HL-60/S4 (cell line): ENCODE results near the gene THEM5.

Experiments
- in situ Hi-C: fragments of 300-500 bp; cut with MboI; formaldehyde crosslinking; loops from 2 replicates; pipeline ENCODE4 v1.14.3; 2022; ENCODE audit warnings: low sequenced_read_pairs

Gene THEM5

DNA sequence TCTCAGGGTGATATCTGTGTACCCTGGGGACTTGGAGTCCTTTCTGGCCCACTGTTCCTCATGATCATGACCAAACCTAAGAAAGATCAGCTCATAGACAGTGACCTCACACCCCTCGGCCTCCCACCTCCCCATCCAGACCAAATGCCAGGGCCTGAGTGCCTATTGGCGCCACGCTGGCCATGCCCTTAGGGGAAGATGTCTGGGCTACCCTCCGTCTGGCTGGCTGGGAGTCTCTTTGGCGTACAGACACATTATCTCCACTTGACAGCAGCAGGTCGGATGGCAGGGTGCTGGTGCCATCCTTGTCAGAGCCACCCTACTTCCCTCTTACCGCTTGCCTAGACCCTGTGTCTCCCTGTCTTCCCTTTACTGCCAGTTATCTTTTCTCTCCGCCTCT, 30.3 kb downstream of the THEM5 start:
- in situ Hi-C loops: loop anchor here (10.0 kb wide), 1 partner anchor 62 kb away; no protein-coding TSS in a partner anchor

DNA sequence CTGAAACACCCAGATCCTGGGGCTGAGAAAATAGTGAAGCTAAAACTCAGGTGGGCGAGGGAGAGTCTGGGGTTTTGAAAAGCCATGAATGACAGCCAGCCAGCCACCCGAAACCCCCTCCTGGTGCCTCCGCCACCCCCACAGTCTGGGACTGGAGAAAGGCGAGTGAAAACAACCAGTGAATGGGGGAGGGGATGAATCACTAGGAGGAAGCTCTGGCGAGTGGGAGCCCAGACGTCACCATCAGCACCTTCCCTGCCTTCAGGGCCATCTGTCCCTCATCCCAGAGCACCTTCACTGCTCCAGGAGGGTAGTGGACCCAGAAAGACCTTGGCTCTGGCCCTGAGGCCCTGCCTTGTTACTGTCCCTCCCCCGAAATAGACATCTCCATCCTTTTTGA, 31.1 kb downstream of the THEM5 start:
- in situ Hi-C loops: loop anchor here (10.0 kb wide), 1 partner anchor 62 kb away; no protein-coding TSS in a partner anchor

DNA sequence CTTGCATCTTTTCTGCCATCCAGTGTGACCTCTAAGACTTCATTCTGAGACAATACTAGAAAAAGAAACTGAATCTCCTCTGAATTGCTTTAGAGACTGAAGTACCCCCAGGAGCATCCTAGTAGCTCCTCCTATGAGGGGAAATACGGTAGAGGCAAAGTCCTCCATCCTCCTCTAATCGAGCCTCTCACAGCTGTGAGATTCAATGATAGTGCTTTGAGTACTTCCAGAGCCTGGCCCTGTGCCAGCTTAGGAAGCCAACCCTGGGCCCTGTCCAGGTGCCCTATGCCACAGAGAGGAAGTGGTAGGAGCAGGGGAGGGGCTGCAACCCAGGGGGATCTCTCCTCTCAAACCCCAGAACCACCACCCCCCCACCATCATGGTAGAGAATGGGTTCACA, 32.6 kb downstream of the THEM5 start:
- in situ Hi-C loops: loop anchor here (10.0 kb wide), 1 partner anchor 64 kb away; no protein-coding TSS in a partner anchor

DNA sequence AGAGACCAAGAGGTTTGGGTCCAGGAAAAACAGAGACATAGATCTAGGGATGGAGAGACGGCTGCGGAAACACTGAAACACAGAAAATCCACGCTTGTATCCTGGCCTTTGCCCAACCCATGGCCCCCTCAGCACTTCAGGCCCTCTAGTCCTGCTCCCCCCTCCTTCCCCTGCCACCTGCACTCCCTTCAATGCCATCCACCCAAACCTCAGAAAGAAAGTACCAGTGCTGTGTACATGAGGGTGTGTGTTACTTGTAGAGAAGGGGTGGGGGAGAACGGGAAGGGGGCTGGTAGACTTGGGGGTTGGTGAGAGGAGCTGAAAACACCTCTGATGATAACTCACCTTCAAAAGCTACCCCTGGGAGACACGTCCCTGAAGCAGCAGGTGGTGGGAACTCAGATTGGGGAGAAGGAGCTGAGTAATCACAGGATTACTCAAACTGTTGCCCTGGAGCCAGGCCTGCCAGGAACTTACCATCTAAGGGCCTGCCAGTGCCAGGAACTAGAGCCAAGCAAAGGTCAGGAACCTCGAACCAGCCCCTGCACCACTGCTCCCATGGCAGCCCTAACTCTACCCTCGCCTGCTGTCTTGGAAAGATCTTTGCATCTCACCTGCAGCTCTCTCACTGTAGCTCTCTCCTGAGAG, 33.4 kb downstream of the THEM5 start:
- in situ Hi-C loops: loop anchor here (10.0 kb wide), 1 partner anchor 65 kb away; no protein-coding TSS in a partner anchor

DNA sequence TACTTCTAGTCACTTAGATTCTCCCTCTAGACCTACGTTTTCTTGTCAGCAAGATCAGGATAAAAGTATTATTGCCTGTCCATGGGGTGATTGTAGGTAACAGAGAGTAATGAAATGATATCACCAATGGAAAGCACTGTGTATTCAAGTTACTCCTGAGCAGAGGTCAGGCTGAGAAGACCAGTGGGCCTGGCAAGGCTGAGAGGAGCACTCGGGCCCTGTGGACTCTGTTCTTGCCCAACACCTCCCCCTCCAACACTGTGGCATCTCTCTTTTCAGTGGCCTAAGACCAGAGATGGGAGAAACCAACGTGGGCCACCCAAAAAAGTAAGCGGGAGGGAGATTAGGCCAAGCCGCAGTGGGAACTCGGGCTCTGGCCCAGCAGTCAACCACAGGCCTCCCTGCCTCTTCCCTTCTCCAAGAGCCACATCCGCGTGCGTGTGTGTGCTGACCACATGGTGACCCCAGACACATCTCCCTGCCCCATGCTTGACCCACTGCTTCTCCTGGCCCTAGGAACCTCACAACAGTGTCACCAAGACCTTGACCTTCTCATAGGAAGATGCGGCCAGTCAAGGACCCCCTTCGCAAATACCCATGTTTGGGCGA, 34.2 kb downstream of the THEM5 start:
- in situ Hi-C loops: no loop called here

DNA sequence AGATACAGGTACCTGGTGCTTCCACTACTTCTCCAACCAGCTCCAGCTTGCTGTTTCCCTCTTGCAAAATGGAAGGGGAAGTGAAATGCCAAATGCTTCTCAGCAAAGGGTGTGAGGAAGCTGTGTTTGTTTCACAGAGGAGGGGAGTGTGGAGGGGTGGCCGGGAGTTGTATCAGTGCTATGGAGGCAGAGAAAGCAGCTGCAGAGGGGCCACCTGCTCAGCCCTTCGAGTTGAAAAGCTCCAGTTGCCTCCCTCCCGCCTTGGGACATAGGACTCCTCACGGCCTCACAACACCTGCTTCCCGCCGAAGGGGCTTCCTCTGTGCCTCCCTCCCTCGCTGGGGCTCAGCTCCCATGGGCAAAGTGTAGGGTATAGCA, 36.2 kb downstream of the THEM5 start:
- in situ Hi-C loops: no loop called here

DNA sequence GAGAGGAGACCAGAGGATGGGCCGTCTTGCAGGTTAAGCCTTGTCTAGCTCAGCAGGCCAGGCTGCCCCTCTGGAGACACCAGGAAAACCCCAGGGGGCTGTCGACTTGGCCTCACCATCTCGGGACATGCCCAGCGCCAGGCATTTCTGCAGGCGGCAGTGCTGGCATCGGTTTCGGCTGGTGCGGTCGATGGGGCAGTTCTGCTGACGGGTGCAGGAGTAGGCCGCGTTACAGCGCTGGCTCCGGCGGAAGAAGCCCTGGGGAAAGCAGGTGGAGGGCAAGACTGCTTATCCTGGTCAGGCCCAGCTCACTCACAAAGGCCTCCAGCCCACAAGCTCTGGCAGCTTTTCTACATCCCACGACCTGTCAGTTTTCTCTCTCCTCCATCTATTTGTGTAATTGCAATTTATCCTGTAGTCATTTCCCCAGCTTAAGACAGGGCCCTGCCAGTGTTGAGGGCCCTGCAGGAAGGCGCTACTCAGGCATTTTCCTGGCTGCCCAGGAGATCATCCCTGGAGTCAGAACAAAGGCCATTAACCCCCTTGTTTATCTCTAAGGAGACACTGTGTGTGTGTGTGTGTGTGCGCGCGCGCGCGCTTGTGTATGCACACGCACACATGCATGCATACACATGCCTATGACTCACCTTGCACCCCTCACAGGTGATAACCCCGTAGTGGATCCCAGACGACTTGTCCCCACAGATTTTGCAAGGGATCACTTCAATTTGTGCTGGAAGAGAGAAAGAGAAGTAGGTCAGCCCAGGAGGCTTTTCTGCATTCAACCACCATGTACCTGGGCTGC, 36.8 kb downstream of the THEM5 start:
- in situ Hi-C loops: no loop called here

DNA sequence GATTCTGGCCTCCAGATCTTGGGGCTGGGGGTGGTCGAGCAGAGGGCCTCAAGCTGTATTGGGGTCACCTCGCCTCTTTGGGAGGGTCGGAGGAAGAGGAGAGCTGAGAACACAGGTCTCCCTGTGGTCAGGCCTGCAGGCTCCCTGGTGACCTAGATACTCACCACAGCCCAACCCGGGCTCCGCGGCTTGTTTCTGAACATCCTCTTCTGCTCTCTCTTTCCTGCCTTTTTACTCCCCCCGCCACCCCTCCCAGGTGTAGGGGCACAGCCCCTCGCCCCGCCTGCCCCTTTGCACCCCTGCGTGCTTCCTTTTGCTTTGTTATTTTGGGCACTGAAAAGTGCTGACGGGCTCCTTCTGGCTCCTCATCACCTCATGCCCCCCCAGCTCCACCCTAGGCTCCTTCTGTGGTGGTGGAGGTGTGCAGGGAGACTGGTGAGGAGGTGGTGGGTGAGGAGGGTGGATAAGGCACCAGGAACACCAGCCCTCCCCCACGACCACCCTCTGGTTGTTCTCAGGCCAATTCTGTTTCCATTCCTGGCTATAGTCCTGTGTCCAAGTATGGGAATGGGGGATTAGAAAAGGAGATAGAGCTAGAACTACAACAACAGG, 37.7 kb downstream of the THEM5 start:
- in situ Hi-C loops: no loop called here

DNA sequence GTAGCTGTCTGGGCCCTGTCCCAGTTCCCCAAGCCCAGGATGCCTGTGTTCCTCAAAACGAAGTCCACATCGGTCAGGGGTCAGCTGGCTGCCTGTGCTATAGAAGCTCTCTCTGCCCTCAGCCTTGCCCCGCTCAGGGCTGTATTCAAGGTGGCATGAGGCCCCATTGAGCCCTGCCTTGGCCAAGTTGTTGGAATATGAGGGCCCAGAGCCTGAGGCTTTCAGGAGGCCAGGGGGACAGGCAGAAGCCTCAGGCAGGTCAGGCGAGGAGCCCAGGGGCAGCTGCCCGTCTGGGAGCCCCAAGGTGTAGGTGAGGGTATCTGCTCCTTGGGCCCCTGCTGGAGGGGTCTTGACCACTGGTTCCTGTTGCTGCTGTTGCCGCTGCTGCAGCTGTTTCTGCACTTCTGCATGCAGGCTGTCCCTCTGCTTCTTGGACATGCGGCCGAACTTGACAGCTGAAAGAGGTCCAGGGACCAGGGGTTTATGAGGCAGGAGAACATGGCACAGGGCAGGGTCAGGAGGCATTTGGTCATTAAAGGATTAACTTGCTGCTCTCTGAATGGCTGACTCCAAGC, 38.5 kb downstream of the THEM5 start:
- in situ Hi-C loops: no loop called here

DNA sequence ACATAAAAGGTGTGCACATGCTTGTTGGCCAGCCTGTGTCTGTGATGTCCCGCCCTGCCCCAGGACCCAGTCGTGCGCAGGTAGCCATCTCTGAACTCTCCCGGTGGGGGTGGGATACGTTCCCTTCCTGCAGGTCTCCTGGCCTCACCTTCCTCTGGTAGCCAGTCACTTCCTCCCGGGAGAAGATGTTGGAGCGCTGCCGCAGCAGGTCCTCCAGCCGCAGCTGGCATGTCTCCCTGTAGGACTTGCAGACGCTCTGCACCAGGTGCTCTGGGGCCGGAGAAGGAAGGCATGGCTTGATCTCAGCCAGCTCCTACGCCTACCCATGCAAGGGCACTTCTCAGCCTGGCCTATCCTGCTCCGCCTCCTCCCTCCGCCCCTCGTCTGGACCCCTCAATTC, 39.1 kb downstream of the THEM5 start:
- in situ Hi-C loops: no loop called here

DNA sequence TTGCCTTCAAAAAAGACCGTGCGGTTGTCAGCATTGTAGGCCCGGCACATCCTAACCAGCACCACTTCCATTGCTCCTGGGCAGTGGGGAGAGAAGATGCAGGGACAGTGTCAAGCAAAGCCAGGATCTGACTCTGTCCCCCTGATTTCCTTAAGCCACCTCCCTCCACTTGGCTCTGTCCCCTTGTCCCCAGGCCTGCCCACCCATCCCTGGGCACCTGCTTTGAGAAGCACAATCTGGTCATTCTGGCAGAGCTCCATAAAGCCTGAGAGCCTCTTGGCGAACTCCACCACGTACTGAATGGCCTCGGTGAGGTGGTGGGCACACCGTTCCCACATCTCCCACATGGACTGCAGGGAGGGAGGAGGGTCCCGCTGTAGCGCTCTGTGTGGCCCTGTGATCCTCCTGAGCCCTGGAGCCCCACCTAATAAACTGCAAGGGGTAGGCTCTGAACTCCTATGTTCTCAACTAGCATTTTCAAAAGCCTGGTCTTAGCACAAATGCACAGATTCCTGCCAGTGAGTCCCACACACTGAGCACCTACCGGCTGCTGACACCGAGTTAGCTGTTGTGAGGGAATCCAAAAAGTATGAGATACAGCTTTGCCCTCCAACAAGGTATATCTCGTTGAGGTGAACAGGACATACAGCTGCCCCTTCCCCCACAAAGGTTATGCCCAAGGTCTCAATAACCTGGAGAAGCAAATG, 40.1 kb downstream of the THEM5 start:
- in situ Hi-C loops: no loop called here

DNA sequence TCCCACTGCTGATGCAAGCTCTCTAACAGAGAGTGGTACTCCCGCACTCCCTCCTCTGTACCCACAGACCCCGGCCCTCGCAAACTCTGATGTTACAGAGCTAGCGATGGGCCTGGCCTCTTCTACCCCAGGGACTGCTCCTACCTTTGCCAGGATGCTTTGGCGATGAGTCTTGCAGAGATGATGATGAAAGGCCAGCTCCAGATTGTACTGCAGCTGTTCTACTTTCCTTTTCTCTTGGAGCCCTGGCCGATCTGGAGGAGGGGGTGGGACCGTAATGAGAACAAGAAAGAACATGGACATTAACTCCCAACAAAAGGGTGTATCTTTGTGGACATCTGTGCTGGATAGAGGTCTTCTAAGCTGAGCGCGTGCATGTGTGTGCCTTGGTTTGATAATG, 42.3 kb downstream of the THEM5 start:
- in situ Hi-C loops: no loop called here

DNA sequence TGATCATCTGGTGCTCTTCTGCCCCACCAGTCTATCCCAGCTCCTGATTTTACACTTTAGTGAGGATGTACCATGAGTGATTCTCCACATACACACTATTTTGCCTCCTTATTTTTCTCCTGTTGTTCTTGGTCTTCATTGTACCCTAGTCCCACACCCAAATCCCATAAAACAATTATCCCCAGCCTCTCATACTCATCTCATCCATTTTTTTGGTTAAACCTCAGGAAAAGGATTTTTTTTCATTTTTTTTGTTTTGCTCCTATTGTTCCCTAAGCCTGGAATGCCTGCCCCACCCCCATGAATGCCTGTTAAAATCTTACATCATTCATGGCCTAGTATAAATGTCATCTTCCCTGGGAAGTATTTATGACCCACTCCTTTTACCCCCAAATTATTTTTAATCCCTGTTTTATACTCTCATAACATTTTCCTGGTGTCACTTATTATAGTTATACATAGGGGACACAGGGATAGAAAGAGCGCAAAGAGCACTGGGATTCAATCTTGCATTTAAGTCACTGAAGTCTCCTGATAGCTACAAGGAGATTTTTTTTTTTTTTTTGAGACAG, 43.4 kb downstream of the THEM5 start:
- in situ Hi-C loops: no loop called here

DNA sequence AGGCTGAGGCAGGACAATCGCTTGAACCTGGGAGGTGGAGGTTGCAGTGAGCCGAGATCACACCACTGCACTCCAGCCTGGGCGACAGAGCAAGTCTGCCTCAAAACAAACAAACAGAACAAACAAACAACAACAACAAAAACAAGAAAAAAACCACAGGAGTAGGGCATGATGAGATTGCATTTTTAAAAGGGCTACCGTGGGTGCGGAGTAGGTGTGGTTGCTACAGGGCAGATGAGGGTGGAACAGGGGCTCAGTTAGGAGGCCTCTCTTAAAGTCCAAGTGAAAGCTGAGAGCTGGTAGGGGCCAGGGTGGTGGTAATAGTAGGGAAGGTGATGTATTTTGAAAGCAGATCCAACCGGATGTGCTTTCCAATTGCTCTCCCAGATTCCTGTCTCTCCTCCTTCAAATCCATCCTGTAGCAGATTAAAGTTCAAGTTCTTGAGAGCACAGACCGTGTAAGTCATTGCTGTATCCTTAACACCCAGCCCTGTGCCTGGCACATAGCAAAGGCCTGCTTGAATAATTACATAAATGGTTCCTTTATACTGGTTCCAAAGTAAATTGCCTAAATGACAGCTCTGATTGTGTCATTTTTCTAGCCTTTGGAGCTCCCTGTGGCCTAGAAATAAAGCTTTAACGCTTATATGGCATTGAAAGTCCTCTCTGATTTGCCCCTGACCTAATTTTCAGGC, 44.1 kb downstream of the THEM5 start:
- in situ Hi-C loops: no loop called here

DNA sequence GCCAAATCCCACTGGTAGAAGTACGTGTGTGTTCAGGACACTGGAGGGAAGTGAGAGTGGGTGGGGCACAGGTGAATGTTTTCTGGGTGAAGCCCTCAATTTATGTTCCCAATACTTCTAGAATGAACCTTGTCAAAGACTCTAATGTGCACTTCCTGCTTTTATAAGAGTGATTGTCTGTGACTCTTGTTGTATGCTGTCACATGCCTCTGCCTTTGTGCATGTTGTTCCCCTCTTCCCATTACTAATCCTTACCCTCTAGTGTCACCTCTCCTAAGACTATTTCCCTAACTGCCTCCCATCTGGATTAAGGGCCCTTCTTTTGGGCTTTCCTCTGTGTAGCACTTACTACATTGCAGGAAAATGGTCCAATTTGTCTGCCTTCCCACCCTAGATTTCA, 45.7 kb downstream of the THEM5 start:
- in situ Hi-C loops: no loop called here

DNA sequence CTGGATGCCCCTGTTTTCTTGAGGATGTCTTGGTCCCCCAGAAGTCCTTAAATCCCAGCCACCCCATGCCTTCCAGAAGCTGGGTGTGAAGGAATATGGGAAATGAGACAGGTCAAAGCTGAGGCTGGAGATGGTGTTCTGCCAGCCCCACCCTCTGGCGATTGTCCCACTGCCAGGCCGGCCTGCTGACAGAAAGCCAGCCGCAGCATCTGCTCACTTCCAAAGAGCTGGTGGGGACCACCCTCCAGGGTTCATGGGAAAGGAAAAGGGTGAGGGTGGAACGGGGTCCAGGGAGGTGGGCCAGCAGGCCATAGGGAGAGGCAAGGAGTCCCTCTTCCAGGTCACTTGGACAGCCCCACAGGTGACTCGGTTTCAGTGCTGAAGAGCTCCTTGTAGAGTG, 46.4 kb downstream of the THEM5 start:
- in situ Hi-C loops: no loop called here

DNA sequence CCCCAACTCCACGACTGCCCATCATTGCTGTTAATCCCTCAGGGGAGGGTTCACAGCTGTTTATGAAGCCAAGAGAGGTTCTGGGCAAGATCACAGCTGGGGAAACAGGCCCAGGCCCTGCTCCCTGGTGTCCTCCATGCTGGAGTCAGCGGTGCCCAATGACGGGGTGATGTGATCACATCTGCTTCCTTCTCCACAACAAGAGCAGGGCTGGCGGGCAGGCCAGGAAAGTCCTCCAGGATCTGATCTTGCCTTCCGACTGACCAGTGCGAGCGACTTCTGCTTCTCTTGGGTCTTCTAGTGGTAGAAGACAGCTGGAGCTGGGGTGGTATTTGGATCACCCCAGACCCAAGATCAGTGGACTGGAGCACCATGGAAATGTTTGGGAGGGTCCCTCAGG, 47.3 kb downstream of the THEM5 start:
- in situ Hi-C loops: no loop called here

DNA sequence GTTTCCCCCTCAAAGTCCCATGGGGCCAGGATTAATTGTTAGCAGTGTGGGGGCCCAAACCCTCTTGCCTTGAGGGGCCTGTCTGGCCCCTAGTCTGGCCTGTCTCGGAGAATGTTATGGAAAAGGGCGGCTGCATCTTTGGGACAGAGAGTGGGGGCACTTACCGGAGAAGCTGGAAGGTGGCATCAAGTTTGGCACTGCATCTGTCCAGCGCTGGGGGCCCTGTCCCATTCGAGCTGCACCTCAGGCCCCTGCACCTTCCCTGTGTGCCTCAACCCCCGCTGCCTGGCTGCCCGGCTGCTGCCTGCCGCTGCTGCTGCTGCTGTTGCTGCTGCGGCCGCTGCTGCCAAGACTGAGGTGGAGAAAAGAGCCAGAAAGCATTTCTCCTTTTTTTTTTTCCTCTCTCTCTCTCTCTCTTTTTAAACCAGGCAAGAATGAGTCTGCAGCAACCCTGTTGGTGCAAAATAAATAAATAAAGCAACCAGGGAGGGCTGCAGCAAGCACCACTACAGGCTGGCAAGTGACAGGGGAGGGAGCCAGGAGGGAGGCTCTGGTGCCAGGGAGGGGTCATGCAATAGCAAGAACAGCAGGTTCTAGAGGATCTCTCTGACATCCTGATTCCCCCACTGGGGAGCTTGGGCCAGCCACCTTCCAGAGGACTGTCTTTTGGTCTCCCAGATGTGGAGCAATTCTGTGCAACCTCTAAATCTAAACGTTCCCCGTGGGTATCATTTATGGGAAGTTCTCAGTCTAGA, 48.3 kb downstream of the THEM5 start, which contains the start of gene LINGO4:
Gene LINGO4 (minus strand): TSS at position 354 of the 755 bp plus-strand sequence. CDS start 2,715 bp downstream, outside the sequence.
- in situ Hi-C loops: no loop called here

DNA sequence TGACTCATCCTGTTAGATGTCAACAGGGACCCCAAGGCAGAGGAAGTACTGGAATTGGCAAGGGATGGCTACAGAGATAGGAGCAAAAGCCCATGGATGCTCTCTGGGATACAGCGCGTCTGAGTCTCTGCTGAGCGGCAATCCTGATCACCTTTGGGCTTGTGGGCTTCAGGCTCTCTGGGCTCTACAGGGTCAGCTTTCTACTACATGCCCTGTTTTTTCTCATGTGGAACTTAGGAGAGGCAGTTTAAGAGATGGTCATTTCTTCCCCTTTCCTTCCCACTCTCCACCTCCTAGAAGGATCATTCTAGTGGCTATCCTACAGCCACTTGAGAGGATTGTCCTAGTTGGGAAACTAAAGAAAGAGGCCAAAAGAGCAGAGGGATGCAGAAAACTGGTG, 49.6 kb downstream of the THEM5 start:
- in situ Hi-C loops: no loop called here
